ENCODE results near the gene LRTM1.

The LRTM1 gene

DNA sequence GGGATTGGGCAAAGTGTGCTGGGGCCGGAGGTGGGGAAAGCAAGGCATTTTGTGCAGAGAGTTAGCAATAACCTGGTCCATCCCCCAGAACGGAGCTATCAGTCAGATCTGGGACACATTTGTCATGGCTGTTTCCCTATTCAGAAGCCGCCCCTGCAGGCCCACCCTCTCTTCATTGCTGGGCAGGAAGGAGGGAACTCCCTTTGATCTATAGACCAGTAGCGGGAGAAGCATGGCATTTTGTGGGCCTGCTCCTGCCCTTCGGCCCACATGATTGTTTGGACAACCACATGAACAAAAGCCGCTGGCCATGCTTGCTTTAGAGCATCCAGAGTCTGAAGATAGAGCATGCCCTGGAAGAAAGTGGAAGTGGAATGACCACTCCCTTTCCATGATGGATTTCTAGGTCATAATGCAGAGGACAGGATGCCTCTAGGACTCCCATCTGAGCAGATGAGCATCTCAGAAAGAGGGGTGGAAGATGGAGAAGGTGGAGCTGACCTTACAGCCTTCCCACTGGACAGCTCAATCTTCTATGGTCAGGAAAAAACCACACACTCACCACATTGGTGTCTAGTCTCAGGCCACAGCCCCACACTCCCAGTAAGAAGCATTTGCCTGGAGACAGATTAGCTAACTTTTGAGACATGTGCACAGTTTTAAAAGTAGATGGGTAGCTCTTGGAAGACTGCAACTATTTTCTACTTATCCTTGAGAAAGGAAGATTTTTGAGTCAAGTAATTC, 11.9 kb upstream of the LRTM1 start:
- no peak for FAIRE-seq

- FAIRE-seq, result no peak
Observed at GRCh38 chr3:54936561-54936960, 8.7 kb upstream of the LRTM1 start.

- FAIRE-seq, result no peak
Observed at GRCh38 chr3:54935869-54936268, 8.0 kb upstream of the LRTM1 start.

DNA sequence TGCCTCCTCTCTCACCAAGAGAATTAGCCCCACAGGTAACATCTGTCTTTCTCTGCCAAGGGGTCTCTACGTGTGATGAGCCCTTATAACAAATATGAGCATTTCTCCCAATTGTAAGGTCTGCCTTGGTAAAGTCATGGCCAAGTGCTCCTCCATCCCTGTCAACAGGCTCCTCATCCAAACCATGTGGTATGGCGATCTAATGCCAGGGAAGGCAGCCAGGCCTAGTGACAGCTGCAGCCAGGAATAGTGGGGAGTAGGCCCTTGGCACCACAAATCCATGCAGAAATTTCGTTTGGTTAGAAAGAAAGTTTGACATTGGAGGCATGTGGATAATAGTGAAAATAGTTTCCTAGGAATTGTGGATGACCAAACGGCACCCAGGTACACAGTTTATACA, 4.7 kb upstream of the LRTM1 start:
- no peak for FAIRE-seq

- no peak for FAIRE-seq
Observed at GRCh38 chr3:54931182-54931581, 3.3 kb upstream of the LRTM1 start.

- no peak for FAIRE-seq
Observed at GRCh38 chr3:54918516-54918915, 9.3 kb downstream of the LRTM1 start.

GRCh38 chr3:54917862-54918261, 10.0 kb downstream of the LRTM1 start:
- FAIRE-seq, result no peak

- no peak for FAIRE-seq
Observed at GRCh38 chr3:54917174-54917573, 10.7 kb downstream of the LRTM1 start.

DNA sequence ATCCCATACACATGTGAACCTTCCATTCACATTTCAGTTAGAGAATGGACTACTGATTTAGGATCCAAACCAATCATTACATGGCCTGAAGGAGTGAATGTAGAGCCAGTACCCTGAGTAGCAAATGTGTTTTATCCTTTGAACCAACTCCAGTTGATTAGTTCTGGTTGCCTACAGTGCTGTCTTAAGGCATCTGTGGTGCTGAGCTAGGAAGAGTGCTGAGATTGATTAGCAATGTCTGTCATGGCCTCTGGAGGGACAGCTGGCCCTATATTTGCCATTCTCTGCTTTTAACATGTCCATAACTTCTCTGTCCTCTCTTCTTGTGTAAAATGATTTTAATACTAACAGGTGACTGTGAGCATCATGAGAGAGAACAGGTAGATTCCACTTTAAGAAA, 11.1 kb downstream of the LRTM1 start:
- no peak for FAIRE-seq

- no peak for FAIRE-seq
Observed at GRCh38 chr3:54915976-54916375, 11.9 kb downstream of the LRTM1 start.

GRCh38 chr3:54915181-54915580, 12.7 kb downstream of the LRTM1 start:
- FAIRE-seq, result no peak

DNA sequence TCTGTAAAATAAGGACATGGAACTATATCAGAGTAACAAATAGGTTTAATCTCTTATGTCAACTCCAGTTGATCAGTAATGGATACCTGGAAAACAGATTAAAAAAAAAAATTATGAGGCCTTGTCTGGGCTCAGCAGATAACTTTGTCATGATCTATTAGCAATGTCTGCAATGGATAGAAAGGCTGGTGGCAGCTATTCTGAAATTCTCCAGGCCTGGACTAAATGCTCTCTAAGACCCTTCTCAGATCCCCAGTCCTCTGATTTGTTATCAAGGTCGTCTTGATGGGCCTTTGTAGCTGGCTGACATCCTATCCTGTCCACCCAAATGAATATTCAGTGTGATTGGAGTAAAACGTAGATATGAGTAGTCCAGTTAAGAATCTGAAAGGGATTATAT, 13.7 kb downstream of the LRTM1 start:
- FAIRE-seq, result no peak

- FAIRE-seq, result no peak
Observed at GRCh38 chr3:54909191-54909590, 18.7 kb downstream of the LRTM1 start.

- no peak for FAIRE-seq
Observed at GRCh38 chr3:54906763-54907162, 21.1 kb downstream of the LRTM1 start.

DNA sequence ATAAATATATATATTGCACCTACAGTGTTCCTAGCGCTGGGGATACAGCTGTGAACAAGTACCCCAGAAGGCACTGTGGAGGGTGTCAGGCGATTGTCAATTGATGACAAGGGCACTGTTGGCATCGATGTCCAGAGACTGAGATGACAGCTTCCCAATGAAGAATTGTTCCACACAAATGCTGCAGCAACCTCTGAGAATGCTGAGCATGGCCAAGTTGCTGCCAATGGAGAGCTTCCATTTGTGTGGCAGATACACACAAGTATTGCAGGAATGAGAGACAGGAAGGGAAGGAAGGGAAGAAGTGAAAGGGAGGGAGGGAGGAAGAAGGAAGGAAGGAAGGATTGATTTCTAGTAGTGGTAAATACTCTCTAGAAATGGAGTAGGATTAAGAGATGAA, 21.9 kb downstream of the LRTM1 start:
- no peak for FAIRE-seq

DNA sequence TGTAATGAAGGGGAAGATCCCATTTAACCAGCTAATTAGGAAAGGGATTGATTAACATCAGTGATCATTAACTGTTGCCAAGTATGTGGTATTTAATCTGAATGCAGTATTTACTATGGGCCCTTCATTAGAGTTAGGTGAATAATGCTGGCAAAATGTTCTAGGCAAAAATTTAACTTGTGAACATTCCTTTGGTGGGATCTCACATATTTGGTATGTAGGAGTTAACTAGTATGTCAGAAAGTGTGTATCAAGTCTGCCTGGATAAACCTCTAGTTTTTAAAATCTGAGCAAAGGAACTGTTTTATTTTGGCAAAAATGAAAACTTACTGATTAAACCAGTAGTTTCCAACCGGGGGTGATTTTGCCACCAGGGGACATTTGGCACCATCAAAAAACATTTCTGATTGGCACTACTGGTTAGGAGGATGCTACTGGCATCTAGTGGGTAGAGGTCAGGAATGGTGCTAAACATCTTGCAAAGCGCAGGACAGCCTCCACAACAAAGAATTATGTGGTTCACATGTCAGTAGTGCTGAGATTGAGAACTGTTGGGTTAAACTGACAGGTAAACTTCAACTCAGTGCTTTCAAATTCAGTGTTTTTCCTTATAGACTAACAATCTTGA, 22.5 kb downstream of the LRTM1 start:
- no peak for FAIRE-seq

DNA sequence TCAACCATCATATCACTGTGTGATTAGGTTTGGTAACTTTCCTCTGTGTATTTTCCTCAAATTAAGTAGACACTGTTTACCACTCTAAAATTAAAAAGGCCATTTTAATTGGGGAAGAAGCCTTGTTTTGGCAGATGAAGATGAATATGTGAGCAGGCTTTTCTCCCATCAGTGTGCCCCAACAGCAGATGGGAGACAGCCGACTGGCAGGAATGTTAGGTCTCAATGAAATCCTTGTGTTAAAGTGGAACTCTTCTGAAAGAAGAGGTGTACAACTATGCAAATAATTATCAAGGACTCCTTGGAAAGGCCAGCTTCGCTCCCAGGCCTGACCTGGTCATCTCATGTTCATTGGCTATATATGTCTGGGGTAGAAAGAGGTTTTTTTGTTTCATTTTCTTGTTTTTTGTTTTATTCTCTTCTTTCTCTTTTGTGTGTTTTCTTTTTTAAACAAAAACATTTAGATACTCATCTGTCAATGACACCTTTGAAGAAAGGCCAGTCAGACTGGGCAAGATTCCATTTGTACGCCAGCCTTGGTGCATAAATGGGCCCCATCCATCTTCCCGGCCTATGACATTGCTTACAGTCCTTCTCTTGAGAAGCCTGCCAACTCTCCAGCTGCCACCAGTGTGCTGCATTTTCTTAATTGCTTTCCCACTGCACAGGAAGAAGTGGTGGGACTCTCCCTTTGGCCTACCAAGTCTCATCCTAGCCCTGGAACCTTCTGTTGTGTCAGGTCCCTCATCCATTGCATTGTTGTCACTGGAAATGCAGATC, 25.8 kb downstream of the LRTM1 start:
- FAIRE-seq, result no peak

DNA sequence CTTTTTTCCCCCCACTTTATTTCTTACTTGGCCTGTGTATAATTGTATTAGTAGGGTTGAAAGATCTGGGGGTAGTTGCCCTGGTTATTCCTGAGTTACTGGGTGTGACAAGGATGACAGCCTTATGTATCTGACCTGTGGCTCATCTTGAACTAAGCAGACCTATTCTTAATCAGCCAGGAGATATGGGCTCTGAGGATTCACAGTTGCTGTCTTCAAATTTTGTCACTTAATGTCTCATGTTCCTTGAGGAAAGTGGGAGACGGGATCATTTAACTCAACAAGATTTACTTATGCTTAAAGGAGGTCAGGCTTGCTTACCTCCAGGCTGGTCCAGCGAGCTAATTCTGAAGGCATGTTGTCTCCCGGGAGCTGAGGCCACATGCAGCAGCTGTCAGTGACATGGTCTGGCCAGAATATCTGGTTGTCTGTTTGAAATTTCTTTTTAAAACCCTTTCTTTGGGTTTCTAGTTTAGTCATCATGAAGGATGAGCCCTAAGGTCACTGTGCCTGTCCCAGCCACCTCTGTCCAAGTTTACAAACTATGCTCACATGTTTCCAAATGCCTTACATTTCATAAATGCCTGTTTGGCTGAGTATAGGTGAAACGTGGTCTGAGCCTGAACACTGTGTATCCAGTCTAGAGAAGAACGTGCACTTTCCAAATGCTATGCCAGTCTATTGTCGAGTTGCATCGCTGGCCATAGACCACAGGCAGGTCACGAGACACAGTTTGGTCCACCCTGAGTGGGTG, 26.8 kb downstream of the LRTM1 start:
- FAIRE-seq, result no peak

DNA sequence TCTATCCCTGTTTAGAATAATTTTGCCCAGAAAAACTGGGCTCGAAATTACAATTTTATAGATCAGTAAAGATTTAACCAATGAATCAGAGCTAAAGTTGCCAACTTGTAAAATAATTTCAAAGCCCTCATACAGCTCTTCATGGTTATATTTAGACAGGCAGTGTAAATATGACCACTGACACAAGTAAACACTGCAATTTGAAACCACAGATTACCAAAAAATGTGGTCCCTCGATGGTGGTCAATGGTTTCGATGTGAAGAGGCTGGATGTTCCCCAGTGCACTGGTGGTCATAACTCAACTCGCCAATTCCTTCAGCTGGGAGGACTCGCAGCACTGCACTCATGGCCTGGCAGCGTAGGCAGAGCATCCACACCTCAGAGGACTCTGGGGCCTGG, 28.6 kb downstream of the LRTM1 start:
- no peak for FAIRE-seq

DNA sequence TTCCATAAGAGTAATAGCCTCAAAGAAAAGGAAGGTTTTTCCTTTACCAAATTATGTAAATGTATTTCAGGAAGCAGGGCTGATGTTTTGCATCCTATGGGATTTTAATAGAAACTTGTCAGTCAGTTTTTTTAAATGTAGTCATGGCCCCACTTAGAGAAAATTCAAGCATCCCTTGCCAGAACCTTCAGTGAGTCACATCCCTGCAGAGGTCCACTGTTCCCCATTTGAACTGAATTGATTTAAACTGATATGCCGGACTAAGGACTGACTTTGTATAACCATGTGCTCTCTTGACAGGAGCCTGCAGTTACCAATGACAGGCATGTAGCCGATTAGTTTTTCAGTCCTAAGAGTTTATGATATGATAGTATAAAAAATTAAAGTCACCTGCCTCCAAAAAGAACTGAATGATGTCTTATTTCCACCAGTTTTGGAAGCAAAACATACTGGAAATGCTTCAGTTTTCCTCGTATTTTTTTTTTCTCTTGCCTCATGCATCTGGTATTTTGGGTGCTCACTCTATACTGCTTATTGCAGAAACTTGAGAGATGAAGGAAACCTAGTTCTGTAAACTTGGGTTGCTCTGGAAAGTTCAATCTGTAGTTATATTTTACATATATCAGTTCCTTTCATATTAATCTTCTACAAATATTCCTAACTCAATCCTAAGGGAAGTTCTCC, 30.7 kb downstream of the LRTM1 start:
- no peak for FAIRE-seq

GRCh38 chr3:54895613-54896012, 32.2 kb downstream of the LRTM1 start:
- FAIRE-seq, result no peak

- no peak for FAIRE-seq
Observed at GRCh38 chr3:54892168-54892567, 35.7 kb downstream of the LRTM1 start.

DNA sequence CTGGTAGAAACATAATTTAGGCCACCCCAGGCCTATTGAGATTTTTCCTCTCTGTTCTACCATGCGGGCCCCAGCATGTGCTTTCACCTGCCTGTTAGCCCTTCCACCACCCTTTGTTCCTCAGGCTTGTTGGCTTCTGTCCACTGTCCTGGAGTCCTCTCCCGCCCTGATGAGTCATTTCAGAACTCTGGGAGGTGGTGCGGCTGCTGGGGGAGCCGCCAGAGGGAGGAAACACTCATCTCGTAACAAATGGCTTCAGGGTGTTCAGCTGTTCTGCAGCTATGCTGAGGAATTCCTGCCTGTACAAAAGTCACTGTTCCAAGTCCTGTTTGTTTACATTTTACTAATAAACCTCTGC, 36.3 kb downstream of the LRTM1 start:
- peak; percentile 45 for FAIRE-seq
